SK-N-MC (cell line): Measurements from ENCODE around the gene STK11.

Experiments used
- EZH2 ChIP-seq: fragments of 200-600 bp; sonication (generic); IDR thresholded peaks from one replicate; pipeline ENCODE4 v1.6.1; 2017; ENCODE audit warnings: antibody characterized with exemption
- FOXP2 ChIP-seq: optimal IDR thresholded peaks from 2 replicates; pipeline ENCODE3; 2011; ENCODE audit warnings: mild to moderate bottlenecking, moderate library complexity; ENCODE audit not compliant: insufficient read depth; ENCODE audit errors: extremely low read length, control extremely low read depth
- POLR2AphosphoS5 ChIP-seq: IDR thresholded peaks from 2 replicates; pipeline ENCODE4 v1.6.1; 2012; ENCODE audit warnings: mild to moderate bottlenecking, low read depth, low read length, borderline replicate concordance

DNA sequence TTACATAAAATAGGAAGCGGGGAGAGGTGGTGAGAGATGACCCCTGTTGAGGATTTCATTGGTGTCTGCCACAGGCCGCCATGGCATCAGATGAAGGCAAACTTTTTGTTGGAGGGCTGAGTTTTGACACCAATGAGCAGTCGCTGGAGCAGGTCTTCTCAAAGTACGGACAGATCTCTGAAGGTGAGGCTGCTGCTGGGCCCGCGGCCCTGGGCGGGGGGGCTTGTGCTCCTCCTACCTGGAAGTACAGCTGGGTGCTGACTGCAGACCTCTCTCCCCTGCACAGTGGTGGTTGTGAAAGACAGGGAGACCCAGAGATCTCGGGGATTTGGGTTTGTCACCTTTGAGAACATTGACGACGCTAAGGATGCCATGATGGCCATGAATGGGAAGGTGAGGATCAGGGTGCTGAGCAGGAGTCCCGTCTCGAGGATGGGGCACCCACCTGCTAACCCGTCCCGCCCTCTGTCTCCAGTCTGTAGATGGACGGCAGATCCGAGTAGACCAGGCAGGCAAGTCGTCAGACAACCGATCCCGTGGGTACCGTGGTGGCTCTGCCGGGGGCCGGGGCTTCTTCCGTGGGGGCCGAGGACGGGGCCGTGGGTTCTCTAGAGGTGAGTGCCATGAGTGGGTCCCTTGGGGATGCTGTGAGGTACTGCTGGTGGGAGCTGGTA, 65.4 kb downstream of the STK11 start:
- TF ChIP-seq EZH2: no peak
- TF ChIP-seq POLR2AphosphoS5: peak; percentile 50; the same call in 1 of the 2 replicates
- no peak for TF ChIP-seq FOXP2
